ENCODE results near the gene TUBA1A.
A peak's percentile ranks its signal among the peaks of the same experiment; 100 is the strongest.
"Not testable (repeated sequence)": the region's sequence is repeated elsewhere in the genome, so short reads cannot be mapped to it uniquely, and the experiment has no call there.

Gene TUBA1A

DNA sequence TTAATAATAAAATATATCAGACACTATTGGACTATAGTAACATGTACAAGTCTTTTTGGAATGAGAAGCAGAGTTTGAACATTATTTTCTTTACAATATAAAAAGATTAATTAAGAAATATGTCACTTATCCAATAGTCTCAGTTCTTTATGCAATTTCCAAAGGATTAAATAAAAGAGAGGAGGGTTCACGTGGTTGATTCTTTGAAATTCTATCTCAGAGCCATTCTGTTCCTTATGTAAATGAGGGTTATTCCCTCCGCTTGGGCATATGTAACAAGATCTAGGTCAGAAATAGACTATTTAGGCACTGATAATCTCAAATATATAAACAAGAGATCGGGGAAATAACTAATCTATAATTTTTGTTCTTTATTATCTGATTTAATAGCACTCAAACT, 2.1 kb upstream of the TUBA1A start:
- TF ChIP-seq, protein P1, sequence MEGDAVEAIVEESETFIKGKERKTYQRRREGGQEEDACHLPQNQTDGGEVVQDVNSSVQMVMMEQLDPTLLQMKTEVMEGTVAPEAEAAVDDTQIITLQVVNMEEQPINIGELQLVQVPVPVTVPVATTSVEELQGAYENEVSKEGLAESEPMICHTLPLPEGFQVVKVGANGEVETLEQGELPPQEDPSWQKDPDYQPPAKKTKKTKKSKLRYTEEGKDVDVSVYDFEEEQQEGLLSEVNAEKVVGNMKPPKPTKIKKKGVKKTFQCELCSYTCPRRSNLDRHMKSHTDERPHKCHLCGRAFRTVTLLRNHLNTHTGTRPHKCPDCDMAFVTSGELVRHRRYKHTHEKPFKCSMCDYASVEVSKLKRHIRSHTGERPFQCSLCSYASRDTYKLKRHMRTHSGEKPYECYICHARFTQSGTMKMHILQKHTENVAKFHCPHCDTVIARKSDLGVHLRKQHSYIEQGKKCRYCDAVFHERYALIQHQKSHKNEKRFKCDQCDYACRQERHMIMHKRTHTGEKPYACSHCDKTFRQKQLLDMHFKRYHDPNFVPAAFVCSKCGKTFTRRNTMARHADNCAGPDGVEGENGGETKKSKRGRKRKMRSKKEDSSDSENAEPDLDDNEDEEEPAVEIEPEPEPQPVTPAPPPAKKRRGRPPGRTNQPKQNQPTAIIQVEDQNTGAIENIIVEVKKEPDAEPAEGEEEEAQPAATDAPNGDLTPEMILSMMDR (conservative IDR thresholded peaks at IDR 0.05; ENCODE audit: low read depth, low read length), result no peak
- DNase-seq (ENCODE audit: low read depth), result no peak
- H3K4me3 ChIP-seq (ENCODE audit: low read depth, low read length), result no peak overlapping the region

DNA sequence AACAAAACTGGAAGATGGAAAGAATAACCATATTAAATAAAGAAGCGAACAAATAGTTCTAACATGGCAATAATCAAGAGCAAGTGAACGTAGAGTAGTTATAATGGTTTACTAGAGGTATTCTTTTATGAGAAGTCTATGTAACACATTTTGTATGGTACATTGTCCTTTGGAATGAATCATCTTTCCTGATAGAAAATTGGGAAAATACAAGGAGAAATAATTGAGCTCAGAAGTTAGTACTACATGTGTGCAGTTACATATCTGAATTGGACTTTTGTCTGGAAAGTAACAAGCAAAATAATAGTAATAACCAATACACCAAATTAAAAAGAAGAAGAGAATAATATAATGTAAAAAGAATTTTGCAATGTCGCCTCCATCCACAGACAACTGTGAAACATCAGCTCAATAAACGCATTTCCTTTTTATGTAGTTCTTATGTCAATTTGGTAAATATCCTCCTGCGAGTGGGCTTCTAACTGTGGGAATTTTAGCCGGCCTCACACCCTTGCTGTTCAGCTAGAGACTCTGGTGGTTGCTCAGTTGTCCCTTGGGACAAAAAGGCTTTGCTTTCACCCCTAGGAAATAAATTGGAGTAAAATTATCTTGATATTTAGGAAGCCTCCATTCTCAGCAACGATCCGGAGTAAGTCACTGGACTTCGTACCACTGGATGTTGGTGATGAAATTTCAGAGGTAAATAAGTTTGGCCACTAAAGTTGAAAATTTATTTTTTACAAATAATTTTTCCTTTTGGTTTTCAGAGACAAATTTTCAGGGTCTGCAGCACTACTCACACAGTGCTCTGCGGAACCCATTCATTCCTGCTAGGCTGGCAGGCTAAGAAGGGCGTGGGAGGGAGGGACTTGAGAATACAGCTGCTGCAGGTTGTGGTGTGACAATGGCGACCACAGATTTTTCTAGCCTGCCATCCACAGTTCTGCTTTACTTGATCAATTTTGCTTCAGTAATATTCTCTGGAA, 1.1 kb upstream of the TUBA1A start:
- H3K4me3 ChIP-seq (ENCODE audit: low read depth, low read length), result no peak overlapping the region
- no peak for DNase-seq (ENCODE audit: low read depth)
- TF ChIP-seq, protein P1 (conservative IDR thresholded peaks at IDR 0.05; ENCODE audit: low read depth, low read length), result no peak

DNA sequence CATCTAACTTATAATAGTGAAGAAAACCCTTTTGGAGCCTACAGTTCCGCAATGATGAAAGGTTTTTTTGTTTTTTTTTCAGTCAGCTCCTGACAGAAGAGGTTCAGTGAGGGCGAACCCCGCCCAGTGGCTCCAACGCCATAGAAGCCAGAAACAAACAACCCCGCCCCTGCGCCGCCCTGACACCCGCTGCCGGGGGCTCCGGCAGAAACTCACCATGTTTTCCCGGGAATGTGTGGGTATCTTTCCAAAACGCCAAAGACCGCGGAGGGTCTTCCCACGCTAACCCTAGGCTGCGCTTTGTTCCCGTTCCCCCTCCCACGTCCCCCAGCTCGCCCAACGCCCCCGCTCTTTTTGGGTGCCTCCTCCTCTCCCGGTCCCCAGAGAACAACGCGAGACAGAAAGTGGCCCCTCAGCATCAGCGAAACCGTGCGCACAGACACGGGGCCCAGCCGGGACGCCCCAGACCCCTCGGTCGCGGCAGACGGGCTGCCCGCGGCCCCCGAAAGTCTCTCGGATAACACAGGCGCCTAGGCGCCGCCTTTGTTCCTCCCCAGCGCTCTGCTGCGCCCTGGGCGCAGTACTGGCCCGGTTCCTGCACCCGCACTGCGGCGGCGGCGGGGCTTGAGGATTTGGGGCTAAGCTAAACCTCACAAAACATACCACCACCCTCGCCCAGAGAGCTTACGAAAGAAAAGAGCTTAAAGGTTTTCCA, 522 bp downstream of the TUBA1A start:
- TF ChIP-seq, protein P1 (conservative IDR thresholded peaks at IDR 0.05; ENCODE audit: low read depth, low read length), result no peak
- peak; percentile 78 for DNase-seq (ENCODE audit: low read depth)
- H3K4me3 ChIP-seq (ENCODE audit: low read depth, low read length), result peak overlapping the region; percentile 92

DNA sequence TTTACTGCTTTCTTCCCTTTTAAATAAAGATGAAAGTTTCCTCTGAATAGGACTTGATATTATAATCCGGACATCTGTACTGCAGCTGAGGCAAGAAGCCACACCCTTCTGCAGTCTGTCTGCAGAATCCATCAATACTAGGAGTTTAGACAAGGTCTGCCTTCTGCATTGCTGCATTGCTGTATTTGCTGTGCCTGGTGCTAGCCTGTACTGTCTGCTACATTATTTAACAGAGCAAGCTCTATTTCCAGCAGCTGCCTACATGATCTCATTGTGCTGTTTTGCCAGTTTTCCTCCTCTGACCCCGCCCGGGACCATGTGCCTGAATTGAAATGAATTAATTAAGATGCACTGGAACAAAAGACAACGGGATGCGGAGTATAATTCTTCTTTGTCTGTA, 1.7 kb downstream of the TUBA1A start:
- peak; percentile 75 for DNase-seq (ENCODE audit: low read depth)
- H3K4me3 ChIP-seq (ENCODE audit: low read depth, low read length), result peak overlapping the region; percentile 92
- TF ChIP-seq, protein P1 (conservative IDR thresholded peaks at IDR 0.05; ENCODE audit: low read depth, low read length), result no peak

DNA sequence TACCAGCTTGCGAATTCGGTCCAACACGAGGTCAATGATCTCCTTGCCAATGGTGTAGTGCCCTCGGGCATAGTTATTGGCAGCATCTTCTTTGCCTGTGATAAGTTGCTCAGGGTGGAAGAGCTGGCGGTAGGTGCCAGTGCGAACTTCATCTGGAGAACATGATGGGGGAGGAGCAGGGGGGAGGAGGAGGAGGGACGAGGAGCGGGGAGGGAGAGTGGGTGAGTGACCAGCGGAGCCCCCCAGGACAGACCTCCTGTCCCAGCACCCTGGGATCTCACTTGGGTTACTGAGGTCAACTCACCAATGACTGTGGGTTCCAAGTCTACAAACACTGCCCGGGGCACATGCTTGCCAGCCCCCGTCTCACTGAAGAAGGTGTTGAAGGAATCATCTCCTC, 2.6 kb downstream of the TUBA1A start:
- H3K4me3 ChIP-seq (ENCODE audit: low read depth, low read length); DNase-seq (ENCODE audit: low read depth): not testable (repeated sequence)

DNA sequence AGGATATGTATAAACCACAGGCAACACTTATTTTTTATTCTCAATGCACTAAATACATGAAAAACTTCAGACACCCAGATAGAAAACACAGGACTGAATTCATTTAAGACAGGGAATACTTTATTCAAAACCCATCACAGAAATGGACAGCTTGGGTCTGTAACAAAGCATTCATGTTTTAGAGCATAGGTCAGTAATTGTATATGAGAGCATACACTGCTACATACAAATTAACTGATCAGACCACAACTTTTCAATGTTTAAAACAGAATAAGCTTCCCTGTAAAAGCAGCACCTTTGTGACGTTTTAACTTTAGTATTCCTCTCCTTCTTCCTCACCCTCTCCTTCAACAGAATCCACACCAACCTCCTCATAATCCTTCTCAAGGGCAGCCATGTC, 4.2 kb downstream of the TUBA1A start:
- not testable (repeated sequence) for DNase-seq (ENCODE audit: low read depth); H3K4me3 ChIP-seq (ENCODE audit: low read depth, low read length)

DNA sequence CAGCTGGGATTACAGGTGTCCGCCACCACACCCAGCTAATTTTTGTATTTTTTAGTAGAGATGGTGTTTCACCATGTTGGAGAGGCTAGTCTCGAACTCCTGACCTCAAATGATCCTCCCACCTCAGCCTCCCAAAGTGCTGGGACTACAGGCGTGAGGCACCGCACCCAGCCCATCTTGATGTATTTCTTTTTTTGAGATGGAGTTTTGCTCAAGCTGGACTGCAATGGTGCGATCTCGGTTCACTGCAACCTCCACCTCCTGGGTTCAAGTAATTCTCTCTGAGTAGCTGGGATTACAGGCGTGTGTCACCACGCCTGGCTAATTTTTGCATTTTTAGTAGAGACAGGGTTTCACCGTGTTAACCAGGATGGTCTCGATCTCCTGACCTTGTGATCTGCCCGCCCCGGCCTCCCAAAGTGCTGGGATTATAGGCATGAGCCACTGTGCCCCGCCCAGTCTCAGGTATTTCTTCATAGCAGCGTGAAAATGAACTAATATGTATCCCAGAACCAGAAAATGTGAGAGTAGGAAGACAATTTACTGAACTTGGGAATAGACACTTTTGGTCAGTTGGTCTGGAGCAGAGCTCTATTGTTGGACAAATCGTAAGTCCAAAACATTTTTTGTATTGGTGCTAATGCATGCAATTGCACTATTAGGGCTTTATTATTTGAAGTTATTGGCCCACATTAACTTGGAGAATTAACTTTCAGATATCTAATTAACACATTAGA, 5.5 kb downstream of the TUBA1A start:
- not testable (repeated sequence) for H3K4me3 ChIP-seq (ENCODE audit: low read depth, low read length); DNase-seq (ENCODE audit: low read depth)

DNA sequence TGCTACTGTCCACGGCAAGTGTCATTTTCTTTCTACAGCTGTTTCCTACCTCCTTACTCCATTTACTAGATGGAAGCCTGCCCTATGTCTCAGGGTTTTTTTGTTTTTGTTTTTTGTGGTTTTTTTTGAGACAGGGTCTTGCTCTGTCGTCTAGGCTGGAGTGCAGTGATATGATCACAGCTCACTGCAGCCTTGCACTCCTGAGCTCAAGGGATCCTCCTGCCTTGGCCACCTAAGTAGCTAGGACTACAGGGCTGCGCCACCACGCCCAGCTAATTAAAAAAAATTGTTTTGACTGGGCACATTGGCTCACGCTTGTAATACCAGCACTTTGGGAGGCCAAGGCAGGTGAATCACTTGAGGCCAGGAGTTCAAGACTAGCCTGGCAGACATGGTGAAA, 14.7 kb downstream of the TUBA1A start:
- no peak overlapping the region for H3K4me3 ChIP-seq (ENCODE audit: low read depth, low read length)
- no peak for DNase-seq (ENCODE audit: low read depth)
- TF ChIP-seq, protein P1 (conservative IDR thresholded peaks at IDR 0.05; ENCODE audit: low read depth, low read length), result no peak
